ENCODE measurements around the gene KRT17.

- TF ChIP-seq CTCF (IDR thresholded peaks at IDR 0.05) (no peak), POLR2A (IDR thresholded peaks at IDR 0.05) (no peak)
Observed at GRCh38 chr17:41634639-41635038, 10.3 kb upstream of the KRT17 start.
